Right cardiac atrium (tissue), 5 donors: ENCODE data around the gene FGF14. TPM values are rescaled to one million over a fixed set of nuclear protein-coding genes. Genes with fewer than 3 reads are reported as not detected.

Source experiments
- ATAC-seq, 2 donors: fragments of 200-7000 bp; cut with Tn5 transposase; one replicate each; pipeline versions ENCODE4 v1.8.0 to v1.9.1; 2020; ENCODE audit warnings: moderate library complexity in 2 of 2, mild to moderate bottlenecking in 1 of 2
- DNase-seq, 3 donors: peaks; one replicate each; pipeline ENCODE4 v3.0.0-alpha.2; 2020
- H3K27ac ChIP-seq: one replicate; pipeline ENCODE4 v1.5.1; 2013; ENCODE audit warnings: mild to moderate bottlenecking, low read length, control low read depth, moderate library complexity
- H3K27me3 ChIP-seq: one replicate; pipeline ENCODE4 v1.6.1; 2013; ENCODE audit not compliant: control insufficient read depth, insufficient read depth
- H3K4me1 ChIP-seq: one replicate; pipeline ENCODE4 v1.6.1; 2013; ENCODE audit warnings: low read length; ENCODE audit not compliant: control insufficient read depth, insufficient read depth
- H3K4me3 ChIP-seq: one replicate; pipeline ENCODE4 v1.5.1; 2013; ENCODE audit warnings: low read length, control low read depth
- H3K9me3 ChIP-seq: one replicate; pipeline ENCODE4 v1.6.1; 2013; ENCODE audit warnings: low read length; ENCODE audit not compliant: control insufficient read depth
- WGBS: extraction: QIAGEN DNeasy Blood & Tissue Kit; methylation state at CpG from one replicate; pipeline ENCODE4 v1.1.7; 2013; 5-methylcytosine and 5-hydroxymethylcytosine counted together
- intact Hi-C, 4 donors: fragments of 100-400 bp; cut with DNase I; formaldehyde crosslinking; loops; one replicate each; pipeline versions ENCODE4 v1.11.0 to v1.14.0; 2022 to 2023
- polyA plus RNA-seq: library from polyadenylated mRNA; stranded (reverse); fragments of 200-250 nt; gene quantifications from one replicate; pipeline ENCODE4 v1.2.3, GENCODE V29; 2013
- total RNA-seq, 4 donors: library from RNA; stranded (reverse); fragmentation: NEBNext Ultra II Directional; extraction: Animal tissue kit (Norgen Biotek cat#: 25700); gene quantifications; one replicate each; pipeline ENCODE4 v1.2.1, GENCODE V29; 2021
- donor health status: healthy with polysubstance abuse.
- donor health status: DM: no; HTN: yes; CAD: no.
- donor health status: DM: no; HTN: no; CAD: no.
- donor health status: DM: no; HTN: yes; CAD: no; lungs with severe emphysema.
- donor health status: DM: yes; HTN: yes; CAD: no.

Gene FGF14
- total and polyA plus RNA-seq, 5 donors: 0.54 to 4.9 (median 3.0) TPM

GRCh38 chr13:101703081-101703480 is 698.8 kb downstream of the FGF14 start:
- no peaks in the 10 kb centered on the region for H3K27me3 ChIP-seq
- WGBS: 87% methylated on average over 1 of the region's 1 CpG

GRCh38 chr13:101700598-101700997 is 701.2 kb downstream of the FGF14 start:
- intact Hi-C loops: no loop called here
- ATAC-seq (peak; percentile 89 to 96), DNase-seq (no peak)
- Histone ChIP-seq H3K4me3 (no peak overlapping the region), H3K27me3 (no peaks in the 10 kb centered on the region), H3K9me3 (no peaks in the 10 kb centered on the region), H3K4me1 (no peaks in the 10 kb centered on the region), H3K27ac (no peak overlapping the region)
- WGBS: 49% methylated on average over 3 of the region's 3 CpGs

More at GRCh38 chr13:101703081-101703480, 698.8 kb downstream of the FGF14 start:
- Histone ChIP-seq H3K4me1 (no peaks in the 10 kb centered on the region), H3K27ac (no peak overlapping the region), H3K4me3 (no peak overlapping the region), H3K9me3 (no peaks in the 10 kb centered on the region)
- intact Hi-C loops: no loop called here
- DNase-seq (no peak), ATAC-seq (no peak)

GRCh38 chr13:101698400-101698799 is 703.4 kb downstream of the FGF14 start:
- H3K9me3 ChIP-seq: no peaks in the 10 kb centered on the region
- no peak for DNase-seq
- no peak overlapping the region for H3K27ac ChIP-seq
- no peak overlapping the region for H3K4me3 ChIP-seq
- ATAC-seq: no peak
- WGBS: 73% methylated on average over 2 of the region's 2 CpGs
- intact Hi-C loops: no loop called here
- H3K4me1 ChIP-seq: no peaks in the 10 kb centered on the region
- no peaks in the 10 kb centered on the region for H3K27me3 ChIP-seq

GRCh38 chr13:101697745-101698144 is 704.1 kb downstream of the FGF14 start:
- intact Hi-C loops: no loop called here
- Histone ChIP-seq H3K27ac (no peak overlapping the region), H3K4me3 (no peak overlapping the region), H3K4me1 (no peaks in the 10 kb centered on the region), H3K9me3 (no peaks in the 10 kb centered on the region), H3K27me3 (no peaks in the 10 kb centered on the region)
- ATAC-seq (no peak), DNase-seq (no peak)
- 60% methylated on average over 3 of the region's 3 CpGs for WGBS

GRCh38 chr13:101695870-101696516 is 705.9 kb downstream of the FGF14 start:
- WGBS: 81% methylated on average over 4 of the region's 4 CpGs
- Histone ChIP-seq H3K4me3 (no peak overlapping the region), H3K4me1 (no peaks in the 10 kb centered on the region), H3K27me3 (no peaks in the 10 kb centered on the region), H3K27ac (no peak overlapping the region), H3K9me3 (no peaks in the 10 kb centered on the region)
- ATAC-seq (peak; percentile 42 to 61), DNase-seq (peak in 2 of 3 donors; percentile 31 to 51)
- intact Hi-C loops: no loop called here

GRCh38 chr13:101691341-101691860 is 710.4 kb downstream of the FGF14 start:
- intact Hi-C loops: no loop called here
- Histone ChIP-seq H3K4me1 (no peaks in the 10 kb centered on the region), H3K27ac (no peak overlapping the region), H3K4me3 (no peak overlapping the region), H3K9me3 (no peaks in the 10 kb centered on the region), H3K27me3 (no peaks in the 10 kb centered on the region)
- ATAC-seq (no peak), DNase-seq (no peak)
- WGBS: 82% methylated on average over 3 of the region's 3 CpGs

GRCh38 chr13:101690871-101691270 is 711.0 kb downstream of the FGF14 start:
- no peaks in the 10 kb centered on the region for H3K27me3 ChIP-seq
- no peak for ATAC-seq
- no peak for DNase-seq
- intact Hi-C loops: no loop called here
- no peaks in the 10 kb centered on the region for H3K9me3 ChIP-seq
- no peak overlapping the region for H3K4me3 ChIP-seq
- no peak overlapping the region for H3K27ac ChIP-seq
- 27% methylated on average over 2 of the region's 2 CpGs for WGBS
- H3K4me1 ChIP-seq: no peaks in the 10 kb centered on the region

- no peak for ATAC-seq
- WGBS: 90% methylated on average over 2 of the region's 2 CpGs
- Histone ChIP-seq H3K27me3 (no peaks in the 10 kb centered on the region), H3K4me3 (no peak overlapping the region), H3K9me3 (no peaks in the 10 kb centered on the region), H3K27ac (no peak overlapping the region), H3K4me1 (no peaks in the 10 kb centered on the region)
- intact Hi-C loops: no loop called here
- no peak for DNase-seq
Observed at GRCh38 chr13:101686003-101686402, 715.8 kb downstream of the FGF14 start.

- no peaks in the 10 kb centered on the region for H3K4me1 ChIP-seq
- ATAC-seq: no peak
Observed at GRCh38 chr13:101681834-101682233, 720.0 kb downstream of the FGF14 start.

GRCh38 chr13:101673360-101674105 is 728.3 kb downstream of the FGF14 start:
- H3K27me3 ChIP-seq: no peaks in the 10 kb centered on the region
- intact Hi-C loops: no loop called here
- H3K4me3 ChIP-seq: no peak overlapping the region
- DNase-seq (no peak), ATAC-seq (no peak)
- WGBS: 50% methylated on average over 4 of the region's 4 CpGs
- H3K27ac ChIP-seq: no peak overlapping the region
- H3K9me3 ChIP-seq: no peaks in the 10 kb centered on the region
- no peaks in the 10 kb centered on the region for H3K4me1 ChIP-seq

More at GRCh38 chr13:101681834-101682233, 720.0 kb downstream of the FGF14 start:
- DNase-seq: no peak
- intact Hi-C loops: no loop called here
- H3K27ac ChIP-seq: no peak overlapping the region
- no peaks in the 10 kb centered on the region for H3K27me3 ChIP-seq
- H3K9me3 ChIP-seq: no peaks in the 10 kb centered on the region
- H3K4me3 ChIP-seq: no peak overlapping the region

GRCh38 chr13:101661839-101662238 is 740.0 kb downstream of the FGF14 start:
- ATAC-seq (no peak), DNase-seq (no peak)
- Histone ChIP-seq H3K27ac (no peak overlapping the region), H3K9me3 (no peaks in the 10 kb centered on the region), H3K27me3 (no peaks in the 10 kb centered on the region), H3K4me1 (no peaks in the 10 kb centered on the region), H3K4me3 (no peak overlapping the region)
- intact Hi-C loops: no loop called here
- 42% methylated on average over 4 of the region's 4 CpGs for WGBS
